HepG2 (cell line): ENCODE results near the gene FMNL2. TPM values are rescaled to one million over a fixed set of nuclear protein-coding genes. Genes with fewer than 3 reads are reported as not detected.

Experiments
- ATM ChIP-seq: fragments of 450-650 bp; IDR thresholded peaks from 2 replicates; pipeline ENCODE4 v1.7.1; 2017; ENCODE audit warnings: mild to moderate bottlenecking, borderline replicate concordance
- CHD2 ChIP-seq: IDR thresholded peaks from 2 replicates; pipeline ENCODE4 v1.6.1; 2011; ENCODE audit warnings: low read depth, low read length, improper control_type of control experiment
- ELF1 ChIP-seq: sonication (generic); formaldehyde crosslinking; IDR thresholded peaks from 2 replicates; pipeline ENCODE4 v1.4.0; 2020; ENCODE audit warnings: missing genetic modification reagents
- EP300 ChIP-seq, 3 experiments: sonication (generic) in 1 of 3; formaldehyde crosslinking in 1 of 3; IDR thresholded peaks; 2 replicates each; pipeline versions ENCODE4 v1.5.1 to v1.6.1; 2011 to 2020; ENCODE audit warnings: low read depth in 2 of 3, low read length in 2 of 3, borderline replicate concordance in 1 of 3, improper control_type of control experiment in 1 of 3, mild to moderate bottlenecking in 1 of 3, missing genetic modification reagents in 1 of 3, moderate library complexity in 1 of 3
- ETV6 ChIP-seq: sonication (generic); formaldehyde crosslinking; conservative IDR thresholded peaks from 2 replicates; pipeline ENCODE4 v1.4.0; 2020; ENCODE audit warnings: missing genetic modification reagents
- GFI1 ChIP-seq: sonication (generic); formaldehyde crosslinking; IDR thresholded peaks from 2 replicates; pipeline ENCODE4 v1.5.0; 2020; ENCODE audit warnings: missing genetic modification reagents, mild to moderate bottlenecking, borderline replicate concordance
- HBP1 ChIP-seq: IDR thresholded peaks from 2 replicates; pipeline ENCODE4 v1.6.1; 2016; ENCODE audit warnings: low read depth, control low read depth
- IKZF4 ChIP-seq: sonication (generic); formaldehyde crosslinking; IDR thresholded peaks from 2 replicates; pipeline ENCODE4 v1.5.1; 2020; ENCODE audit warnings: borderline replicate concordance, mild to moderate bottlenecking, low read depth, missing genetic modification reagents; ENCODE audit errors: not compliant biosample characterization
- MBNL3 ChIP-seq: fragments of 250-450 bp; sonication (Bioruptor Pico); conservative IDR thresholded peaks from 2 replicates; pipeline ENCODE4 v1.8.0; 2022; ENCODE audit warnings: mild to moderate bottlenecking, inconsistent platforms
- NR2F6 ChIP-seq, 2 experiments: IDR thresholded peaks; 2 replicates each; pipeline ENCODE4 v1.6.1; 2016; ENCODE audit warnings: antibody characterized with exemption in 1 of 2, mild to moderate bottlenecking in 1 of 2
- POGZ ChIP-seq: sonication (generic); formaldehyde crosslinking; IDR thresholded peaks from 2 replicates; pipeline ENCODE4 v1.4.0; 2020; ENCODE audit warnings: mild to moderate bottlenecking, missing genetic modification reagents
- SOX6 ChIP-seq, 2 experiments: fragments of 450-650 bp in 1 of 2; sonication (generic) in 1 of 2; formaldehyde crosslinking in 1 of 2; IDR thresholded peaks; 2 replicates each; pipeline versions ENCODE4 v1.4.0 to v1.6.1; 2017 to 2020; ENCODE audit warnings: antibody characterized with exemption in 1 of 2, mild to moderate bottlenecking in 1 of 2, missing genetic modification reagents in 1 of 2
- TFE3 ChIP-seq: IDR thresholded peaks from 2 replicates; pipeline ENCODE4 v1.6.1; 2016
- ZC3H13 ChIP-seq: sonication (generic); formaldehyde crosslinking; IDR thresholded peaks from 2 replicates; pipeline ENCODE4 v1.8.1; 2023; ENCODE audit warnings: mild to moderate bottlenecking, missing genetic modification reagents, moderate library complexity
- ZMYM3 ChIP-seq: sonication (generic); formaldehyde crosslinking; IDR thresholded peaks from 2 replicates; pipeline ENCODE4 v1.5.1; 2020; ENCODE audit warnings: mild to moderate bottlenecking, missing genetic modification reagents
- ZNF138 ChIP-seq: sonication (generic); formaldehyde crosslinking; IDR thresholded peaks from 2 replicates; pipeline ENCODE4 v1.5.0; 2020; ENCODE audit warnings: mild to moderate bottlenecking, low read depth, missing genetic modification reagents
- ZNF549 ChIP-seq: sonication (generic); formaldehyde crosslinking; IDR thresholded peaks from 2 replicates; pipeline ENCODE4 v1.5.0; 2020; ENCODE audit warnings: missing genetic modification reagents
- ZNF589 ChIP-seq: sonication (generic); formaldehyde crosslinking; conservative IDR thresholded peaks from 2 replicates; pipeline ENCODE4 v1.8.0; 2022; ENCODE audit warnings: mild to moderate bottlenecking, moderate library complexity, missing genetic modification reagents
- ZNF670 ChIP-seq: sonication (generic); formaldehyde crosslinking; IDR thresholded peaks from 2 replicates; pipeline ENCODE4 v1.8.0; 2022; ENCODE audit warnings: mild to moderate bottlenecking, missing genetic modification reagents, borderline replicate concordance
- ZNF747 ChIP-seq: sonication (generic); formaldehyde crosslinking; IDR thresholded peaks from 2 replicates; pipeline ENCODE4 v1.8.1; 2023; ENCODE audit warnings: missing genetic modification reagents, mild to moderate bottlenecking, borderline replicate concordance
- ZNF75D ChIP-seq: sonication (generic); formaldehyde crosslinking; IDR thresholded peaks from 2 replicates; pipeline ENCODE4 v1.8.1; 2023; ENCODE audit warnings: missing genetic modification reagents, mild to moderate bottlenecking, borderline replicate concordance
- ZNF777 ChIP-seq: sonication (generic); formaldehyde crosslinking; IDR thresholded peaks from 2 replicates; pipeline ENCODE4 v1.4.0; 2020; ENCODE audit warnings: missing genetic modification reagents
- polyA plus RNA-seq, 8 experiments: library from polyadenylated mRNA; depleted of rRNA in 3 of 8; stranded (reverse) in 7 of 8; unstranded in 1 of 8; fragments of >200 nt; fragmentation: Illumina TruSeq in 4 of 8; extraction: Trizol in 4 of 8; gene quantifications; 2 replicates each; pipeline versions ENCODE4 v1.2.1 to v1.2.3, GENCODE V29; 2011 to 2016; ENCODE audit warnings: low read depth in 4 of 8, missing spikeins in 1 of 8, mixed read lengths in 1 of 8; ENCODE audit not compliant: insufficient read depth in 1 of 8
- total RNA-seq, 5 experiments: library from RNA; depleted of rRNA; stranded (reverse); fragments of >200 nt; fragmentation: Illumina TruSeq; extraction: Trizol; gene quantifications; 2 replicates each; pipeline ENCODE4 v1.2.3, GENCODE V29; 2016; ENCODE audit warnings: low read depth in 1 of 5
- TF ChIP-seq, protein P1 (sequence below): sonication (generic); formaldehyde crosslinking; IDR thresholded peaks from 2 replicates; pipeline ENCODE4 v1.4.0; 2020; ENCODE audit warnings: missing genetic modification reagents

Gene FMNL2
- total and polyA plus RNA-seq, 2 of the 13 experiments (the other 11 are each of a cell fraction or from before 2014, with no cell fraction given): 66.5 to 67.7 TPM

DNA sequence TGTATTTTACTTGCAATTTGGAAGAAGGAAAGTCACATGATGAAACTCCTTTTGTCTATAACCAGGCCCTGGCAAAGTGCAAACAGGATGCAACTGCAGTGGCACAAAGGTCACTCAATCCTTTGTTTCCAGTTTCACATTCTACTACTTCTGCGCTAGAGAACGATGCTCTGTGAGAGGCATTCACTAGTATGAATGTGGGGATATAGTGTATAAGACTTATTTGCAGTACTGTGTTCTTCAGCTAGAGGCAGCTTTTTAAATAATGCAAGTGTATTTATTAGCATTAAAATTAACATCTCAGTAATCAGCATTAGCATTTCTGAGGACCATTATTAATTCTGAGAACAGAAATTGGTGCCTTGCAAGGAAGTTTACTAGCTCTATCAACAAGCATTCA, 313.4 kb downstream of the FMNL2 start (continued):
- TF ChIP-seq HBP1 (CRISPR knock-in tag) (no peak), TFE3 (CRISPR knock-in tag) (peak; percentile 31; the same call in 1 of the 2 replicates), ZMYM3 (CRISPR knock-in tag) (no peak), MBNL3 (CRISPR knock-in tag) (no peak), ELF1 (no peak), EP300 (IDR thresholded peaks at IDR 0.05; ENCODE audit: low read depth in 2 of 2, low read length in 2 of 2) (no peak), EP300 (CRISPR knock-in tag; IDR thresholded peaks at IDR 0.05; ENCODE audit: borderline replicate concordance) (no peak), GFI1 (CRISPR knock-in tag) (no peak), ZNF670 (CRISPR knock-in tag) (0 out of 2 replicates have a peak, but pooled peaks have one; percentile 29), ETV6 (CRISPR knock-in tag) (no peak), NR2F6 (IDR thresholded peaks at IDR 0.05) (peak; percentile 53; the same call in 1 of the 2 replicates), NR2F6 (CRISPR knock-in tag; IDR thresholded peaks at IDR 0.05) (no peak), ATM (no peak), CHD2 (no peak), ZNF747 (CRISPR knock-in tag) (no peak), ZNF549 (no peak), ZC3H13 (CRISPR knock-in tag) (no peak), ZNF75D (no peak), POGZ (CRISPR knock-in tag) (no peak), IKZF4 (CRISPR knock-in tag) (no peak), SOX6 (IDR thresholded peaks at IDR 0.05) (no peak), SOX6 (CRISPR knock-in tag; IDR thresholded peaks at IDR 0.05) (peak; percentile 90), ZNF138 (CRISPR knock-in tag) (no peak), ZNF589 (CRISPR knock-in tag) (no peak), ZNF777 (CRISPR knock-in tag) (no peak)
- TF ChIP-seq, protein P1, sequence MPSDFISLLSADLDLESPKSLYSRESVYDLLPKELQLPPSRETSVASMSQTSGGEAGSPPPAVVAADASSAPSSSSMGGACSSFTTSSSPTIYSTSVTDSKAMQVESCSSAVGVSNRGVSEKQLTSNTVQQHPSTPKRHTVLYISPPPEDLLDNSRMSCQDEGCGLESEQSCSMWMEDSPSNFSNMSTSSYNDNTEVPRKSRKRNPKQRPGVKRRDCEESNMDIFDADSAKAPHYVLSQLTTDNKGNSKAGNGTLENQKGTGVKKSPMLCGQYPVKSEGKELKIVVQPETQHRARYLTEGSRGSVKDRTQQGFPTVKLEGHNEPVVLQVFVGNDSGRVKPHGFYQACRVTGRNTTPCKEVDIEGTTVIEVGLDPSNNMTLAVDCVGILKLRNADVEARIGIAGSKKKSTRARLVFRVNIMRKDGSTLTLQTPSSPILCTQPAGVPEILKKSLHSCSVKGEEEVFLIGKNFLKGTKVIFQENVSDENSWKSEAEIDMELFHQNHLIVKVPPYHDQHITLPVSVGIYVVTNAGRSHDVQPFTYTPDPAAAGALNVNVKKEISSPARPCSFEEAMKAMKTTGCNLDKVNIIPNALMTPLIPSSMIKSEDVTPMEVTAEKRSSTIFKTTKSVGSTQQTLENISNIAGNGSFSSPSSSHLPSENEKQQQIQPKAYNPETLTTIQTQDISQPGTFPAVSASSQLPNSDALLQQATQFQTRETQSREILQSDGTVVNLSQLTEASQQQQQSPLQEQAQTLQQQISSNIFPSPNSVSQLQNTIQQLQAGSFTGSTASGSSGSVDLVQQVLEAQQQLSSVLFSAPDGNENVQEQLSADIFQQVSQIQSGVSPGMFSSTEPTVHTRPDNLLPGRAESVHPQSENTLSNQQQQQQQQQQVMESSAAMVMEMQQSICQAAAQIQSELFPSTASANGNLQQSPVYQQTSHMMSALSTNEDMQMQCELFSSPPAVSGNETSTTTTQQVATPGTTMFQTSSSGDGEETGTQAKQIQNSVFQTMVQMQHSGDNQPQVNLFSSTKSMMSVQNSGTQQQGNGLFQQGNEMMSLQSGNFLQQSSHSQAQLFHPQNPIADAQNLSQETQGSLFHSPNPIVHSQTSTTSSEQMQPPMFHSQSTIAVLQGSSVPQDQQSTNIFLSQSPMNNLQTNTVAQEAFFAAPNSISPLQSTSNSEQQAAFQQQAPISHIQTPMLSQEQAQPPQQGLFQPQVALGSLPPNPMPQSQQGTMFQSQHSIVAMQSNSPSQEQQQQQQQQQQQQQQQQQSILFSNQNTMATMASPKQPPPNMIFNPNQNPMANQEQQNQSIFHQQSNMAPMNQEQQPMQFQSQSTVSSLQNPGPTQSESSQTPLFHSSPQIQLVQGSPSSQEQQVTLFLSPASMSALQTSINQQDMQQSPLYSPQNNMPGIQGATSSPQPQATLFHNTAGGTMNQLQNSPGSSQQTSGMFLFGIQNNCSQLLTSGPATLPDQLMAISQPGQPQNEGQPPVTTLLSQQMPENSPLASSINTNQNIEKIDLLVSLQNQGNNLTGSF: no peak
